WTC11 (cell line): ENCODE results near the gene ANKRD29. TPM values are rescaled to one million over a fixed set of nuclear protein-coding genes. Genes with fewer than 3 reads are reported as not detected.
A peak's percentile ranks its signal among the peaks of the same experiment; 100 is the strongest.

Source experiments
- ATF3 ChIP-seq: sonication (generic); formaldehyde crosslinking; conservative IDR thresholded peaks from 2 replicates; pipeline ENCODE4 v1.8.1; 2022; ENCODE audit warnings: mild to moderate bottlenecking, missing genetic modification reagents
- GABPB1 ChIP-seq: sonication (generic); formaldehyde crosslinking; IDR thresholded peaks from 2 replicates; pipeline ENCODE4 v1.8.1; 2023; ENCODE audit warnings: mild to moderate bottlenecking, missing genetic modification reagents
- JAZF1 ChIP-seq: fragments of 250-450 bp; sonication (Bioruptor Pico); IDR thresholded peaks from 2 replicates; pipeline ENCODE4 v1.9.0; 2021; ENCODE audit warnings: moderate library complexity, mild to moderate bottlenecking, inconsistent platforms
- JUN ChIP-seq: sonication (generic); formaldehyde crosslinking; IDR thresholded peaks from 2 replicates; pipeline ENCODE4 v1.8.0; 2023; ENCODE audit warnings: mild to moderate bottlenecking, missing genetic modification reagents
- PREB ChIP-seq: sonication (generic); formaldehyde crosslinking; IDR thresholded peaks from 2 replicates; pipeline ENCODE4 v1.8.1; 2022; ENCODE audit warnings: mild to moderate bottlenecking, missing genetic modification reagents, moderate library complexity, borderline replicate concordance
- PRRX2 ChIP-seq: fragments of 250-450 bp; sonication (Bioruptor Pico); IDR thresholded peaks from 2 replicates; pipeline ENCODE4 v1.8.0; 2021; ENCODE audit warnings: mild to moderate bottlenecking
- RELA ChIP-seq: sonication (generic); formaldehyde crosslinking; IDR thresholded peaks from 2 replicates; pipeline ENCODE4 v1.8.1; 2022; ENCODE audit warnings: missing genetic modification reagents, mild to moderate bottlenecking, borderline replicate concordance
- RORB ChIP-seq: fragments of 250-450 bp; sonication (Bioruptor Pico); IDR thresholded peaks from 2 replicates; pipeline ENCODE4 v1.9.0; 2021; ENCODE audit warnings: mild to moderate bottlenecking
- SP1 ChIP-seq: sonication (generic); formaldehyde crosslinking; conservative IDR thresholded peaks from 2 replicates; pipeline ENCODE4 v1.8.1; 2022; ENCODE audit warnings: missing genetic modification reagents
- USF2 ChIP-seq: sonication (generic); formaldehyde crosslinking; IDR thresholded peaks from 2 replicates; pipeline ENCODE4 v1.8.1; 2023; ENCODE audit warnings: mild to moderate bottlenecking, missing genetic modification reagents, moderate library complexity
- ZNF416 ChIP-seq: fragments of 250-450 bp; sonication (Bioruptor Pico); IDR thresholded peaks from 2 replicates; pipeline ENCODE4 v1.9.0; 2021; ENCODE audit warnings: mild to moderate bottlenecking, inconsistent platforms
- ZNF425 ChIP-seq: fragments of 250-450 bp; sonication (Bioruptor Pico); conservative IDR thresholded peaks from 2 replicates; pipeline ENCODE4 v1.9.0; 2021; ENCODE audit warnings: mild to moderate bottlenecking
- total RNA-seq: library from RNA; stranded (reverse); gene quantifications from 3 replicates; pipeline ENCODE4 v1.2.3, GENCODE V29; 2021
- TF ChIP-seq, protein P1 (sequence below): sonication (generic); formaldehyde crosslinking; IDR thresholded peaks from 2 replicates; pipeline ENCODE4 v1.8.0; 2023; ENCODE audit warnings: missing genetic modification reagents, mild to moderate bottlenecking, borderline replicate concordance
- TF ChIP-seq, protein P2 (sequence below): sonication (generic); formaldehyde crosslinking; IDR thresholded peaks from 2 replicates; pipeline ENCODE4 v1.8.1; 2023; ENCODE audit warnings: mild to moderate bottlenecking, missing genetic modification reagents
- TF ChIP-seq, protein P3 (sequence below): fragments of 250-450 bp; sonication (Bioruptor Pico); IDR thresholded peaks from 2 replicates; pipeline ENCODE4 v2.1.2; 2022; ENCODE audit warnings: mild to moderate bottlenecking, moderate library complexity
- TF ChIP-seq, protein P4 (sequence below): sonication (generic); formaldehyde crosslinking; IDR thresholded peaks from 2 replicates; pipeline ENCODE4 v1.8.1; 2023; ENCODE audit warnings: mild to moderate bottlenecking, missing genetic modification reagents
- TF ChIP-seq, protein P5 (sequence below): sonication (generic); formaldehyde crosslinking; IDR thresholded peaks from 2 replicates; pipeline ENCODE4 v1.8.0; 2022; ENCODE audit warnings: mild to moderate bottlenecking, missing genetic modification reagents

ANKRD29 gene
- total RNA-seq, 1 experiment from 2014 or later, result 4.9 TPM

- TF ChIP-seq, protein P1, sequence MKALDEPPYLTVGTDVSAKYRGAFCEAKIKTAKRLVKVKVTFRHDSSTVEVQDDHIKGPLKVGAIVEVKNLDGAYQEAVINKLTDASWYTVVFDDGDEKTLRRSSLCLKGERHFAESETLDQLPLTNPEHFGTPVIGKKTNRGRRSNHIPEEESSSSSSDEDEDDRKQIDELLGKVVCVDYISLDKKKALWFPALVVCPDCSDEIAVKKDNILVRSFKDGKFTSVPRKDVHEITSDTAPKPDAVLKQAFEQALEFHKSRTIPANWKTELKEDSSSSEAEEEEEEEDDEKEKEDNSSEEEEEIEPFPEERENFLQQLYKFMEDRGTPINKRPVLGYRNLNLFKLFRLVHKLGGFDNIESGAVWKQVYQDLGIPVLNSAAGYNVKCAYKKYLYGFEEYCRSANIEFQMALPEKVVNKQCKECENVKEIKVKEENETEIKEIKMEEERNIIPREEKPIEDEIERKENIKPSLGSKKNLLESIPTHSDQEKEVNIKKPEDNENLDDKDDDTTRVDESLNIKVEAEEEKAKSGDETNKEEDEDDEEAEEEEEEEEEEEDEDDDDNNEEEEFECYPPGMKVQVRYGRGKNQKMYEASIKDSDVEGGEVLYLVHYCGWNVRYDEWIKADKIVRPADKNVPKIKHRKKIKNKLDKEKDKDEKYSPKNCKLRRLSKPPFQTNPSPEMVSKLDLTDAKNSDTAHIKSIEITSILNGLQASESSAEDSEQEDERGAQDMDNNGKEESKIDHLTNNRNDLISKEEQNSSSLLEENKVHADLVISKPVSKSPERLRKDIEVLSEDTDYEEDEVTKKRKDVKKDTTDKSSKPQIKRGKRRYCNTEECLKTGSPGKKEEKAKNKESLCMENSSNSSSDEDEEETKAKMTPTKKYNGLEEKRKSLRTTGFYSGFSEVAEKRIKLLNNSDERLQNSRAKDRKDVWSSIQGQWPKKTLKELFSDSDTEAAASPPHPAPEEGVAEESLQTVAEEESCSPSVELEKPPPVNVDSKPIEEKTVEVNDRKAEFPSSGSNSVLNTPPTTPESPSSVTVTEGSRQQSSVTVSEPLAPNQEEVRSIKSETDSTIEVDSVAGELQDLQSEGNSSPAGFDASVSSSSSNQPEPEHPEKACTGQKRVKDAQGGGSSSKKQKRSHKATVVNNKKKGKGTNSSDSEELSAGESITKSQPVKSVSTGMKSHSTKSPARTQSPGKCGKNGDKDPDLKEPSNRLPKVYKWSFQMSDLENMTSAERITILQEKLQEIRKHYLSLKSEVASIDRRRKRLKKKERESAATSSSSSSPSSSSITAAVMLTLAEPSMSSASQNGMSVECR (CRISPR knock-in tag), result no peak; the same call in 1 of the 2 replicates
- TF ChIP-seq PRRX2 (no peak), JAZF1 (CRISPR knock-in tag) (no peak), SP1 (peak; percentile 24; the same call in 1 of the 2 replicates), ATF3 (CRISPR knock-in tag) (no peak), ZNF425 (no peak), ZNF416 (CRISPR knock-in tag) (no peak), RELA (CRISPR knock-in tag) (no peak), PREB (CRISPR knock-in tag) (no peak), USF2 (no peak), RORB (CRISPR knock-in tag) (no peak), GABPB1 (no peak), JUN (CRISPR knock-in tag) (no peak)
- TF ChIP-seq, protein P2, sequence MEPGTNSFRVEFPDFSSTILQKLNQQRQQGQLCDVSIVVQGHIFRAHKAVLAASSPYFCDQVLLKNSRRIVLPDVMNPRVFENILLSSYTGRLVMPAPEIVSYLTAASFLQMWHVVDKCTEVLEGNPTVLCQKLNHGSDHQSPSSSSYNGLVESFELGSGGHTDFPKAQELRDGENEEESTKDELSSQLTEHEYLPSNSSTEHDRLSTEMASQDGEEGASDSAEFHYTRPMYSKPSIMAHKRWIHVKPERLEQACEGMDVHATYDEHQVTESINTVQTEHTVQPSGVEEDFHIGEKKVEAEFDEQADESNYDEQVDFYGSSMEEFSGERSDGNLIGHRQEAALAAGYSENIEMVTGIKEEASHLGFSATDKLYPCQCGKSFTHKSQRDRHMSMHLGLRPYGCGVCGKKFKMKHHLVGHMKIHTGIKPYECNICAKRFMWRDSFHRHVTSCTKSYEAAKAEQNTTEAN (CRISPR knock-in tag), result peak; percentile 84; the same call in 1 of the 2 replicates
- TF ChIP-seq, protein P3, sequence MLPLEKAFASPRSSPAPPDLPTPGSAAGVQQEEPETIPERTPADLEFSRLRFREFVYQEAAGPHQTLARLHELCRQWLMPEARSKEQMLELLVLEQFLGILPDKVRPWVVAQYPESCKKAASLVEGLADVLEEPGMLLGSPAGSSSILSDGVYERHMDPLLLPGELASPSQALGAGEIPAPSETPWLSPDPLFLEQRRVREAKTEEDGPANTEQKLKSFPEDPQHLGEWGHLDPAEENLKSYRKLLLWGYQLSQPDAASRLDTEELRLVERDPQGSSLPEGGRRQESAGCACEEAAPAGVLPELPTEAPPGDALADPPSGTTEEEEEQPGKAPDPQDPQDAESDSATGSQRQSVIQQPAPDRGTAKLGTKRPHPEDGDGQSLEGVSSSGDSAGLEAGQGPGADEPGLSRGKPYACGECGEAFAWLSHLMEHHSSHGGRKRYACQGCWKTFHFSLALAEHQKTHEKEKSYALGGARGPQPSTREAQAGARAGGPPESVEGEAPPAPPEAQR (CRISPR knock-in tag), result no peak
- TF ChIP-seq, protein P4, sequence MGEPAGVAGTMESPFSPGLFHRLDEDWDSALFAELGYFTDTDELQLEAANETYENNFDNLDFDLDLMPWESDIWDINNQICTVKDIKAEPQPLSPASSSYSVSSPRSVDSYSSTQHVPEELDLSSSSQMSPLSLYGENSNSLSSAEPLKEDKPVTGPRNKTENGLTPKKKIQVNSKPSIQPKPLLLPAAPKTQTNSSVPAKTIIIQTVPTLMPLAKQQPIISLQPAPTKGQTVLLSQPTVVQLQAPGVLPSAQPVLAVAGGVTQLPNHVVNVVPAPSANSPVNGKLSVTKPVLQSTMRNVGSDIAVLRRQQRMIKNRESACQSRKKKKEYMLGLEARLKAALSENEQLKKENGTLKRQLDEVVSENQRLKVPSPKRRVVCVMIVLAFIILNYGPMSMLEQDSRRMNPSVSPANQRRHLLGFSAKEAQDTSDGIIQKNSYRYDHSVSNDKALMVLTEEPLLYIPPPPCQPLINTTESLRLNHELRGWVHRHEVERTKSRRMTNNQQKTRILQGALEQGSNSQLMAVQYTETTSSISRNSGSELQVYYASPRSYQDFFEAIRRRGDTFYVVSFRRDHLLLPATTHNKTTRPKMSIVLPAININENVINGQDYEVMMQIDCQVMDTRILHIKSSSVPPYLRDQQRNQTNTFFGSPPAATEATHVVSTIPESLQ (CRISPR knock-in tag), result no peak
- TF ChIP-seq, protein P5, sequence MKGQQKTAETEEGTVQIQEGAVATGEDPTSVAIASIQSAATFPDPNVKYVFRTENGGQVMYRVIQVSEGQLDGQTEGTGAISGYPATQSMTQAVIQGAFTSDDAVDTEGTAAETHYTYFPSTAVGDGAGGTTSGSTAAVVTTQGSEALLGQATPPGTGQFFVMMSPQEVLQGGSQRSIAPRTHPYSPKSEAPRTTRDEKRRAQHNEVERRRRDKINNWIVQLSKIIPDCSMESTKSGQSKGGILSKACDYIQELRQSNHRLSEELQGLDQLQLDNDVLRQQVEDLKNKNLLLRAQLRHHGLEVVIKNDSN (CRISPR knock-in tag), result no peak
These were observed 27.1 kb upstream of the ANKRD29 start (continued) for GRCh38 chr18:23689616-23690504.
